ENCODE data around the gene C16orf78.

The C16orf78 gene

DNA sequence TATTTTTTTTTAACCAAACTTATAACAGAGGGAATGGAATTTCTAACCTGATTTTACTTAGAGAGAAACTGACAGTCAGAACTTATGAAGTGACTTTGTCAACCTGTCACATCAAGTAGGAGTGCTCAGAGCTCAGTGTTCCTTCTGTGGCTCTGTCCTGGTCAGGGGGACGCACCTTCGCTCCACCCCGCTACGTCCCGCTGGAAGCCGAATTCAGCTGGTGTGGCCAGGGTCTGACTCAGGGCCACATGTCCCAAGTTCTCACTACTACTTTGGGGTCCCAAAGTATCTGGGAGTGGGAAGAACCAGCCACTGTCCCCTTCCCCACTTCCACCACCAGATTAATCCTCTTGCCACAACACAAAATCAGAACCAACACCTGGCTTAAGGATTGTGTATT is 51.4 kb downstream of the C16orf78 start:
- no peak for ATAC-seq
- no peak for TF ChIP-seq CSDC2 (CRISPR knock-in tag; IDR thresholded peaks at IDR 0.05)
- TF ChIP-seq ZNF565 (CRISPR knock-in tag; conservative IDR thresholded peaks at IDR 0.05; ENCODE audit: low read depth): no peak
- TF ChIP-seq, protein P1, sequence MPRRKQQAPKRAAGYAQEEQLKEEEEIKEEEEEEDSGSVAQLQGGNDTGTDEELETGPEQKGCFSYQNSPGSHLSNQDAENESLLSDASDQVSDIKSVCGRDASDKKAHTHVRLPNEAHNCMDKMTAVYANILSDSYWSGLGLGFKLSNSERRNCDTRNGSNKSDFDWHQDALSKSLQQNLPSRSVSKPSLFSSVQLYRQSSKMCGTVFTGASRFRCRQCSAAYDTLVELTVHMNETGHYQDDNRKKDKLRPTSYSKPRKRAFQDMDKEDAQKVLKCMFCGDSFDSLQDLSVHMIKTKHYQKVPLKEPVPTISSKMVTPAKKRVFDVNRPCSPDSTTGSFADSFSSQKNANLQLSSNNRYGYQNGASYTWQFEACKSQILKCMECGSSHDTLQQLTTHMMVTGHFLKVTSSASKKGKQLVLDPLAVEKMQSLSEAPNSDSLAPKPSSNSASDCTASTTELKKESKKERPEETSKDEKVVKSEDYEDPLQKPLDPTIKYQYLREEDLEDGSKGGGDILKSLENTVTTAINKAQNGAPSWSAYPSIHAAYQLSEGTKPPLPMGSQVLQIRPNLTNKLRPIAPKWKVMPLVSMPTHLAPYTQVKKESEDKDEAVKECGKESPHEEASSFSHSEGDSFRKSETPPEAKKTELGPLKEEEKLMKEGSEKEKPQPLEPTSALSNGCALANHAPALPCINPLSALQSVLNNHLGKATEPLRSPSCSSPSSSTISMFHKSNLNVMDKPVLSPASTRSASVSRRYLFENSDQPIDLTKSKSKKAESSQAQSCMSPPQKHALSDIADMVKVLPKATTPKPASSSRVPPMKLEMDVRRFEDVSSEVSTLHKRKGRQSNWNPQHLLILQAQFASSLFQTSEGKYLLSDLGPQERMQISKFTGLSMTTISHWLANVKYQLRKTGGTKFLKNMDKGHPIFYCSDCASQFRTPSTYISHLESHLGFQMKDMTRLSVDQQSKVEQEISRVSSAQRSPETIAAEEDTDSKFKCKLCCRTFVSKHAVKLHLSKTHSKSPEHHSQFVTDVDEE (CRISPR knock-in tag; IDR thresholded peaks at IDR 0.05): no peak
- TF ChIP-seq ESRRG (CRISPR knock-in tag; IDR thresholded peaks at IDR 0.05): no peak
- TF ChIP-seq BACH2 (CRISPR knock-in tag; IDR thresholded peaks at IDR 0.05; ENCODE audit: borderline replicate concordance): no peak

DNA sequence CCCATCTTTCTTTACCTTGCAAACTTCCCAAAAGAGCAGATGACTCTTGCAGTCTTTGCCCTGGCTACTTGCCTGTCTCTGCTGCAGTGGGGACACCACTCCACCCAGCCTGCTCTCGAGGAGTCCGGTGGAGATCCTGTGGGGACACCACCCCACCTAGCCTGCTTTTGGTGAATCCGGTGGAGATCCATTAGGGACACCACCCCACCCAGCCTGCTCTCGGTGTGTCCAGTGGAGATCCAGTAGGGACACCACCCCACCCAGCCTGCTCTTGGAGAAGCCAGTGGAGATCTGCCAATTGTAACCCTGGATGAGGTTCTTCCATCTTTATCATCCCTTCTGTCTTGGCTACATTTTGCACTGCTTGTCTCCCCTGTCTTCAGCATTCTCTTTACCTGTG is 54.2 kb downstream of the C16orf78 start:
- ATAC-seq: no peak
- TF ChIP-seq, protein P2, sequence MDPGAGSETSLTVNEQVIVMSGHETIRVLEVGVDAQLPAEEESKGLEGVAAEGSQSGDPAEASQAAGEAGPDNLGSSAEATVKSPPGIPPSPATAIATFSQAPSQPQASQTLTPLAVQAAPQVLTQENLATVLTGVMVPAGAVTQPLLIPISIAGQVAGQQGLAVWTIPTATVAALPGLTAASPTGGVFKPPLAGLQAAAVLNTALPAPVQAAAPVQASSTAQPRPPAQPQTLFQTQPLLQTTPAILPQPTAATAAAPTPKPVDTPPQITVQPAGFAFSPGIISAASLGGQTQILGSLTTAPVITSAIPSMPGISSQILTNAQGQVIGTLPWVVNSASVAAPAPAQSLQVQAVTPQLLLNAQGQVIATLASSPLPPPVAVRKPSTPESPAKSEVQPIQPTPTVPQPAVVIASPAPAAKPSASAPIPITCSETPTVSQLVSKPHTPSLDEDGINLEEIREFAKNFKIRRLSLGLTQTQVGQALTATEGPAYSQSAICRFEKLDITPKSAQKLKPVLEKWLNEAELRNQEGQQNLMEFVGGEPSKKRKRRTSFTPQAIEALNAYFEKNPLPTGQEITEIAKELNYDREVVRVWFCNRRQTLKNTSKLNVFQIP (CRISPR knock-in tag; IDR thresholded peaks at IDR 0.05; ENCODE audit: borderline replicate concordance, low read depth): no peak
- TF ChIP-seq GLIS3 (CRISPR knock-in tag; IDR thresholded peaks at IDR 0.05): no peak
- no peak for TF ChIP-seq ARNTL (CRISPR knock-in tag; IDR thresholded peaks at IDR 0.05; ENCODE audit: borderline replicate concordance, low read depth)
- TF ChIP-seq ZFP30 (CRISPR knock-in tag; IDR thresholded peaks at IDR 0.05): no peak
- TF ChIP-seq OSR1 (CRISPR knock-in tag; IDR thresholded peaks at IDR 0.05): no peak
- TF ChIP-seq, protein P3, sequence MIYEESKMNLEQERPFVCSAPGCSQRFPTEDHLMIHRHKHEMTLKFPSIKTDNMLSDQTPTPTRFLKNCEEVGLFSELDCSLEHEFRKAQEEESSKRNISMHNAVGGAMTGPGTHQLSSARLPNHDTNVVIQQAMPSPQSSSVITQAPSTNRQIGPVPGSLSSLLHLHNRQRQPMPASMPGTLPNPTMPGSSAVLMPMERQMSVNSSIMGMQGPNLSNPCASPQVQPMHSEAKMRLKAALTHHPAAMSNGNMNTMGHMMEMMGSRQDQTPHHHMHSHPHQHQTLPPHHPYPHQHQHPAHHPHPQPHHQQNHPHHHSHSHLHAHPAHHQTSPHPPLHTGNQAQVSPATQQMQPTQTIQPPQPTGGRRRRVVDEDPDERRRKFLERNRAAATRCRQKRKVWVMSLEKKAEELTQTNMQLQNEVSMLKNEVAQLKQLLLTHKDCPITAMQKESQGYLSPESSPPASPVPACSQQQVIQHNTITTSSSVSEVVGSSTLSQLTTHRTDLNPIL (CRISPR knock-in tag; IDR thresholded peaks at IDR 0.05; ENCODE audit: low read depth): no peak
- TF ChIP-seq ISL1 (CRISPR knock-in tag; IDR thresholded peaks at IDR 0.05): no peak
- TF ChIP-seq ZNF70 (CRISPR knock-in tag; IDR thresholded peaks at IDR 0.05): no peak
- no peak for TF ChIP-seq CSDC2 (CRISPR knock-in tag; IDR thresholded peaks at IDR 0.05)
- TF ChIP-seq, protein P4, sequence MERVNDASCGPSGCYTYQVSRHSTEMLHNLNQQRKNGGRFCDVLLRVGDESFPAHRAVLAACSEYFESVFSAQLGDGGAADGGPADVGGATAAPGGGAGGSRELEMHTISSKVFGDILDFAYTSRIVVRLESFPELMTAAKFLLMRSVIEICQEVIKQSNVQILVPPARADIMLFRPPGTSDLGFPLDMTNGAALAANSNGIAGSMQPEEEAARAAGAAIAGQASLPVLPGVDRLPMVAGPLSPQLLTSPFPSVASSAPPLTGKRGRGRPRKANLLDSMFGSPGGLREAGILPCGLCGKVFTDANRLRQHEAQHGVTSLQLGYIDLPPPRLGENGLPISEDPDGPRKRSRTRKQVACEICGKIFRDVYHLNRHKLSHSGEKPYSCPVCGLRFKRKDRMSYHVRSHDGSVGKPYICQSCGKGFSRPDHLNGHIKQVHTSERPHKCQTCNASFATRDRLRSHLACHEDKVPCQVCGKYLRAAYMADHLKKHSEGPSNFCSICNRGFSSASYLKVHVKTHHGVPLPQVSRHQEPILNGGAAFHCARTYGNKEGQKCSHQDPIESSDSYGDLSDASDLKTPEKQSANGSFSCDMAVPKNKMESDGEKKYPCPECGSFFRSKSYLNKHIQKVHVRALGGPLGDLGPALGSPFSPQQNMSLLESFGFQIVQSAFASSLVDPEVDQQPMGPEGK (CRISPR knock-in tag; IDR thresholded peaks at IDR 0.05; ENCODE audit: borderline replicate concordance): no peak
- TF ChIP-seq ESRRG (CRISPR knock-in tag; IDR thresholded peaks at IDR 0.05): no peak
- TF ChIP-seq ZNF565 (CRISPR knock-in tag; conservative IDR thresholded peaks at IDR 0.05; ENCODE audit: low read depth): no peak
- no peak for TF ChIP-seq BACH2 (CRISPR knock-in tag; IDR thresholded peaks at IDR 0.05; ENCODE audit: borderline replicate concordance)
- TF ChIP-seq PPARA (CRISPR knock-in tag; IDR thresholded peaks at IDR 0.05; ENCODE audit: borderline replicate concordance): no peak
- TF ChIP-seq ZC3H10 (CRISPR knock-in tag; IDR thresholded peaks at IDR 0.05): no peak

DNA sequence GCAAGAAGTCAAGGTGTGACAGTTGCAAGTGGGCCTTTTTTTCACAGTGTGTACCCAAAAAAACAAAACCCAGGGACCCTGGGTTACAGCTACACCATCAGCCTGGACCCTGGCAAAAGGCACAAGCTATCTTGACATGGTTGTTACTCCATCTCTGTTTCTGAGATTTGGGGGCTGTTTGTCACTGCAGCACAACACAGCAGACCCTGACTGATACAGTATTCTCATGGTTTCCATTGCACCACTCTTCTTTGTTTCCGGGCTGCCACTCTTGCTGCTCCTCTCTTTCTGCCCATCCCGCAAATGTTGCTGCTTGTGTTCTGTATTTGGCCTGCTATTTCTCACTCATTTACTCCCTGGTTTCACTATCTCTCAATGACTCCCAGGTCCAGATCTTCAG is 55.2 kb downstream of the C16orf78 start:
- TF ChIP-seq ZFP30 (CRISPR knock-in tag; IDR thresholded peaks at IDR 0.05) (no peak), ZFP3 (CRISPR knock-in tag; IDR thresholded peaks at IDR 0.05) (no peak), PPARA (CRISPR knock-in tag; IDR thresholded peaks at IDR 0.05; ENCODE audit: borderline replicate concordance) (no peak), ARNTL (CRISPR knock-in tag; IDR thresholded peaks at IDR 0.05; ENCODE audit: borderline replicate concordance, low read depth) (no peak), OSR1 (CRISPR knock-in tag; IDR thresholded peaks at IDR 0.05) (no peak), ZNF70 (CRISPR knock-in tag; IDR thresholded peaks at IDR 0.05) (no peak)
- TF ChIP-seq, protein P3 (CRISPR knock-in tag; IDR thresholded peaks at IDR 0.05; ENCODE audit: low read depth): no peak
- ATAC-seq: no peak

DNA sequence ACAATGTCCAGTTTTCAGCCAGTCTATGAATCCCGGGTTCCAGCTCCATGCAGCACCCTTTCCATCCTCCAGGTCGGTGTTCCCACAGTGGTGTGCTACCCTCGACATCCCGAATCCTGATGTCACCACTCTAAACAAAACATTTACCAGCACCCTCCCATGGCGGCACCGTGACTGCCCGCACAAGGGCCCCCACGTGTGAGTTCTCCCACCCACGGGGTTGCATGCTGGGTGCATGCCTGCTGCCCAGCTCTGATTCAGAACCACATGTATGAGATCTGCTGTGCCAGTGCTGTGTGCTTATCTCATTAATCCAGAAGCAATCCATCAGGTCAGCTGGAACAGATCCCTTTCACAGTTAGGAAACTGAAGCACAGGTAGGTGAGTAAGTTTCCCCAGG is 57.4 kb downstream of the C16orf78 start:
- ATAC-seq: no peak
- no peak for TF ChIP-seq SNAI2 (CRISPR knock-in tag; IDR thresholded peaks at IDR 0.05)
- TF ChIP-seq ZFP3 (CRISPR knock-in tag; IDR thresholded peaks at IDR 0.05): no peak
- TF ChIP-seq, protein P2 (CRISPR knock-in tag; IDR thresholded peaks at IDR 0.05; ENCODE audit: borderline replicate concordance, low read depth): no peak
- TF ChIP-seq, protein P5, sequence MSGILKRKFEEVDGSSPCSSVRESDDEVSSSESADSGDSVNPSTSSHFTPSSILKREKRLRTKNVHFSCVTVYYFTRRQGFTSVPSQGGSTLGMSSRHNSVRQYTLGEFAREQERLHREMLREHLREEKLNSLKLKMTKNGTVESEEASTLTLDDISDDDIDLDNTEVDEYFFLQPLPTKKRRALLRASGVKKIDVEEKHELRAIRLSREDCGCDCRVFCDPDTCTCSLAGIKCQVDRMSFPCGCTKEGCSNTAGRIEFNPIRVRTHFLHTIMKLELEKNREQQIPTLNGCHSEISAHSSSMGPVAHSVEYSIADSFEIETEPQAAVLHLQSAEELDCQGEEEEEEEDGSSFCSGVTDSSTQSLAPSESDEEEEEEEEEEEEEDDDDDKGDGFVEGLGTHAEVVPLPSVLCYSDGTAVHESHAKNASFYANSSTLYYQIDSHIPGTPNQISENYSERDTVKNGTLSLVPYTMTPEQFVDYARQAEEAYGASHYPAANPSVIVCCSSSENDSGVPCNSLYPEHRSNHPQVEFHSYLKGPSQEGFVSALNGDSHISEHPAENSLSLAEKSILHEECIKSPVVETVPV (CRISPR knock-in tag; IDR thresholded peaks at IDR 0.05): no peak
- TF ChIP-seq, protein P3 (CRISPR knock-in tag; IDR thresholded peaks at IDR 0.05; ENCODE audit: low read depth): no peak
- TF ChIP-seq RARB (CRISPR knock-in tag; IDR thresholded peaks at IDR 0.05): no peak
- no peak for TF ChIP-seq ZC3H10 (CRISPR knock-in tag; IDR thresholded peaks at IDR 0.05)
- TF ChIP-seq ARNTL (CRISPR knock-in tag; IDR thresholded peaks at IDR 0.05; ENCODE audit: borderline replicate concordance, low read depth): no peak
